ENCODE results near the gene TBC1D21. TPM values are rescaled to one million over a fixed set of nuclear protein-coding genes. Genes with fewer than 3 reads are reported as not detected.

Gene TBC1D21
- total and polyA plus RNA-seq, 5 donors from 2014 or later, result not detected

DNA sequence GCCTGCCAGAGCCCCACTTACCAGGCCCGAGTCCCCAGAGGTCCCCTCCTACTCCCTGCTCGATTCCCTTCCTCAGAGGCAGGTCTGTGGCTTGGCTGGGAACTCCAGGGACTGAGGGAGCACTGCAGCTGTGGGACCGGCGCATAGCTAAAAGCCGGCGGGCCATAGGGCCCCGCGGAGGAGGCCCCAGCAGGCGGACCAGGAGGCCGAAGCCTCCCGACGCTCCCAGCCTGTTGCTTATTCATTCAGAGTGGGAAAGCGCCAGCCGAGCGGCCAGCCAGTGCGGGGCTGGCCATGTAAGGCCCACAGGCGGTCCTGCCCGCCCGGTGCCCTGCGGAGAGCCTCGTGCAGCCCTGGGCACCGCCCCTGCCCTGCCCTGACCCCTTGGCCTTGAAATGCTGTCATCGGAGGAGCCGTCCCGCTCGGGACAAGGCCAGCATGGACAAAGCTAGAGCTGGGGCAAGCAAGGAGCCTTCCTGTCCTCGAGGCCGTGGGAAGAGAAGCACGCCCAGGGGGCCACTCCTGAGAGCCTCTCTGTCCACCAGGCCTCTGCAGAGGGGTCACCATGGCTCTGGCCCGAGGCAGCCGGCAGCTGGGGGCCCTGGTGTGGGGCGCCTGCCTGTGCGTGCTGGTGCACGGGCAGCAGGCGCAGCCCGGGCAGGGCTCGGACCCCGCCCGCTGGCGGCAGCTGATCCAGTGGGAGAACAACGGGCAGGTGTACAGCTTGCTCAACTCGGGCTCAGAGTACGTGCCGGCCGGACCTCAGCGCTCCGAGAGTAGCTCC lies 53.0 kb downstream of the TBC1D21 start, which contains the start of gene LOXL1:
Gene LOXL1, plus strand, starts transcription at position 244 of the 784 bp plus-strand sequence. Its CDS starts 322 bp downstream, at position 566.
- no peaks in the 10 kb centered on the region for H3K9me3 ChIP-seq (ENCODE audit: control insufficient read depth in 2 of 2, low read length in 2 of 2)
- Mint-ChIP-seq H3K9me3 (no peaks in the 10 kb centered on the region), H3K4me3 (peak within 1 kb of the TSS; percentile 74 to 92 (median 85)), H3K27me3 (peaks cover 5% of the 10 kb centered on the region), H3K36me3 (no peaks in the 10 kb centered on the region), H3K4me1 (peaks cover 4 to 63% (median 35%) of the 10 kb centered on the region in 4 donors), H3K27ac (peak within 1 kb of the TSS; percentile 67 to 92 (median 68))
- no peak for DNase-seq
- peaks cover 53% of the 10 kb centered on the region for H3K4me1 ChIP-seq (ENCODE audit: control insufficient read depth, insufficient read depth, low read length, poor library complexity, severe bottlenecking)
- H3K27me3 ChIP-seq (ENCODE audit: control insufficient read depth, insufficient read depth, low read length), result no peaks in the 10 kb centered on the region
- no peaks in the 10 kb centered on the region for H3K36me3 ChIP-seq (ENCODE audit: control insufficient read depth, insufficient read depth, low read length)
- H3K4me3 ChIP-seq (ENCODE audit: low read depth, low read length), result no peak within 1 kb of the TSS
- no peak for ATAC-seq (ENCODE audit: low read depth in 2 of 2)
- H3K27ac ChIP-seq (ENCODE audit: insufficient read depth, low read length, poor library complexity, severe bottlenecking), result peak within 1 kb of the TSS; percentile 68

GRCh38 chr15:73927003-73927475 lies 53.7 kb downstream of the TBC1D21 start:
- DNase-seq (peak in 1 of 3 donors; percentile 14), ATAC-seq (ENCODE audit: low read depth in 2 of 2) (peak in 1 of 2 donors; percentile 4)
- no peaks in the 10 kb centered on the region for H3K27me3 ChIP-seq (ENCODE audit: control insufficient read depth, insufficient read depth, low read length)
- no peaks in the 10 kb centered on the region for H3K9me3 Mint-ChIP-seq
- no peaks in the 10 kb centered on the region for H3K36me3 ChIP-seq (ENCODE audit: control insufficient read depth, insufficient read depth, low read length)
- no peaks in the 10 kb centered on the region for H3K36me3 Mint-ChIP-seq
- H3K4me1 Mint-ChIP-seq, result peaks cover 4 to 60% (median 33%) of the 10 kb centered on the region in 4 donors
- H3K4me3 Mint-ChIP-seq, result peak overlapping the region in 2 of 4 donors; percentile 36 to 60
- peaks cover 51% of the 10 kb centered on the region for H3K4me1 ChIP-seq (ENCODE audit: control insufficient read depth, insufficient read depth, low read length, poor library complexity, severe bottlenecking)
- peaks cover 5% of the 10 kb centered on the region for H3K27me3 Mint-ChIP-seq
- H3K4me3 ChIP-seq (ENCODE audit: low read depth, low read length), result no peak overlapping the region
- H3K9me3 ChIP-seq (ENCODE audit: control insufficient read depth in 2 of 2, low read length in 2 of 2), result no peaks in the 10 kb centered on the region
- no peak overlapping the region for H3K27ac Mint-ChIP-seq
- peak overlapping the region; percentile 68 for H3K27ac ChIP-seq (ENCODE audit: insufficient read depth, low read length, poor library complexity, severe bottlenecking)

DNA sequence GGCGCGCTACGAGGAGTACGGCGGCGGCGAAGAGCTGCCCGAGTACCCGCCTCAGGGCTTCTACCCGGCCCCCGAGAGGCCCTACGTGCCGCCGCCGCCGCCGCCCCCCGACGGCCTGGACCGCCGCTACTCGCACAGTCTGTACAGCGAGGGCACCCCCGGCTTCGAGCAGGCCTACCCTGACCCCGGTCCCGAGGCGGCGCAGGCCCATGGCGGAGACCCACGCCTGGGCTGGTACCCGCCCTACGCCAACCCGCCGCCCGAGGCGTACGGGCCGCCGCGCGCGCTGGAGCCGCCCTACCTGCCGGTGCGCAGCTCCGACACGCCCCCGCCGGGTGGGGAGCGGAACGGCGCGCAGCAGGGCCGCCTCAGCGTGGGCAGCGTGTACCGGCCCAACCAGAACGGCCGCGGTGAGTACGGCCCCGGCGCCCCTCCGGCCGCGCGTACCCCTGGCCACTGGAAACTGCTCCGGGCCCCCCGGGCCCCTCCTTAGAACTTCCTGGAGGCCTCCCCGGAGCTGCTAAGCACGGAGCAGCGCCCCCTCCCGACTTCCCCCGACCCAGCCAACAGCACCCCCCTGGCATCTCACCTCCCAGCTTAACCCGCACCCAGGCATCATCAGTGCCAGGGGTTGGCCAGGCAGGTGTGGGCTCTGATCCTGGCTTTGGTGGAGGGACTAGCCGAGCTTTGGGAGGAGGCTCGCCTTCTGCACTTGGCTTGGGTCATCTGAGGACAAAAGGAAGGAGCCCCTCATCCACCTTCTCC lies 54.3 kb downstream of the TBC1D21 start:
- H3K27ac Mint-ChIP-seq, result peak overlapping the region in 2 of 3 donors; percentile 32 to 42

DNA sequence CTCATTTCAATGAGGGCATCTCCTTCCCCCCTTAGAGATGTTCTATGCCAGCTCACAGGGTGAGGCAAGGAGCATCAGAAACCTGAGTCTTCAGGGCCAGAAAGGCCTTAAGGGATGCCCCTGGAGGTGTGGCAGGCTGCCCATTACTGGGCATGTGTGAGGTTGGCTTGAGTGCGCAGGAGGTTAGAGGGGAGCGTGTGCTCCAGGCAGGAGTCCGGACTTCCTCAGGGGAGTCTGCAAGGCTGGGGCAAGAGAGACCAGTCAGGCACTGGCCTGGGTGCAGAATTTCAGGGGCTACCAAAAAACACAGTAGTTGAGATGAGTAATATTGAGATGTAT lies 54.8 kb downstream of the TBC1D21 start:
- Mint-ChIP-seq H3K4me1 (peaks cover 4 to 56% (median 35%) of the 10 kb centered on the region in 4 donors), H3K27me3 (peaks cover 5% of the 10 kb centered on the region), H3K27ac (peak overlapping the region in 2 of 3 donors; percentile 32 to 42), H3K9me3 (no peaks in the 10 kb centered on the region), H3K36me3 (no peaks in the 10 kb centered on the region), H3K4me3 (peak overlapping the region; percentile 7 to 86 (median 56))
- Histone ChIP-seq H3K4me1 (ENCODE audit: control insufficient read depth, insufficient read depth, low read length, poor library complexity, severe bottlenecking) (peaks cover 55% of the 10 kb centered on the region), H3K27me3 (ENCODE audit: control insufficient read depth, insufficient read depth, low read length) (no peaks in the 10 kb centered on the region), H3K4me3 (ENCODE audit: low read depth, low read length) (peak overlapping the region; percentile 44), H3K27ac (ENCODE audit: insufficient read depth, low read length, poor library complexity, severe bottlenecking) (peak overlapping the region; percentile 68), H3K36me3 (ENCODE audit: control insufficient read depth, insufficient read depth, low read length) (no peaks in the 10 kb centered on the region), H3K9me3 (ENCODE audit: control insufficient read depth in 2 of 2, low read length in 2 of 2) (no peaks in the 10 kb centered on the region)
- ATAC-seq (ENCODE audit: low read depth in 2 of 2), result no peak
- DNase-seq, result no peak

More for the DNA sequence above, 54.3 kb downstream of the TBC1D21 start:
- H3K36me3 Mint-ChIP-seq, result no peaks in the 10 kb centered on the region
- Histone ChIP-seq H3K4me3 (ENCODE audit: low read depth, low read length) (peak overlapping the region; percentile 44), H3K36me3 (ENCODE audit: control insufficient read depth, insufficient read depth, low read length) (no peaks in the 10 kb centered on the region), H3K27me3 (ENCODE audit: control insufficient read depth, insufficient read depth, low read length) (no peaks in the 10 kb centered on the region), H3K4me1 (ENCODE audit: control insufficient read depth, insufficient read depth, low read length, poor library complexity, severe bottlenecking) (peaks cover 53% of the 10 kb centered on the region), H3K27ac (ENCODE audit: insufficient read depth, low read length, poor library complexity, severe bottlenecking) (peak overlapping the region; percentile 68), H3K9me3 (ENCODE audit: control insufficient read depth in 2 of 2, low read length in 2 of 2) (no peaks in the 10 kb centered on the region)
- H3K9me3 Mint-ChIP-seq, result no peaks in the 10 kb centered on the region
- DNase-seq, result peak; percentile 58 to 81 (median 76)
- peak; percentile 85 to 86 for ATAC-seq (ENCODE audit: low read depth in 2 of 2)
- peaks cover 5% of the 10 kb centered on the region for H3K27me3 Mint-ChIP-seq
- peaks cover 4 to 57% (median 34%) of the 10 kb centered on the region in 4 donors for H3K4me1 Mint-ChIP-seq
- H3K4me3 Mint-ChIP-seq, result peak overlapping the region; percentile 41 to 86 (median 60)

DNA sequence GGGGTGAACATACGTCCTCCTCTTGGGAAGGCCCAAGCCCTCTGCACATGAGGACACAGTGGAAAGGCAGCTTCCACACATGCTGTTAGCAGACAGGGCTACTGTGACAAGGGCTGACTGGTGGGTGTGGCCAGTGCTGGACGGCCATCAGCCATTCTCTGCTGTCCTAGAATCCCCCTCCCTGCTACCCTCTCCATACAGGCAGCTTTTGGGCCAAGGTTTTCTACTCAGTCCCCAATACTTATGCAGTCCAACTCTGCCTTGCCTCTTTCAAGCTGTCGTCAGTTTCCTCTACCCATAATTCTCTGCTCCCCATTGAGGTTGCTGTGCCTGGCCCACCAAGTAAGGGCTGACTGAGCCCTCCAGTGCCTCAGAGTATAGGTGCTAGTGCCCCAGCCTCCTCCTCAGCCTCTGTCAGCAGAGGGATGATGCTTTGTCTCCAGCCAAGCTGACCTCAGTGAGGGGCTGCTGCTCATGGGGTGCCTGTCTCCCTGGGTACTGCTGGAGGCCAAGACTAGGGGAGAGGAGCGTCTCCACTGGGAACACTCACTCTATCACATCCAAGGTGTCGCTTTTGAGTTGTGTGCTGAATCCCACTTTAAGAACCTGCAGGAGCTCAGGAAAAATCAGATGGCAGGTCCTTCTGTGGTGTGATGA lies 55.7 kb downstream of the TBC1D21 start:
- ATAC-seq (ENCODE audit: low read depth in 2 of 2) (no peak), DNase-seq (no peak)
- H3K4me1 Mint-ChIP-seq, result peaks cover 4 to 49% (median 29%) of the 10 kb centered on the region in 4 donors

GRCh38 chr15:73930371-73930770 lies 57.0 kb downstream of the TBC1D21 start:
- no peaks in the 10 kb centered on the region for H3K9me3 Mint-ChIP-seq

More for the DNA sequence above, 55.7 kb downstream of the TBC1D21 start:
- Histone ChIP-seq H3K36me3 (ENCODE audit: control insufficient read depth, insufficient read depth, low read length) (no peaks in the 10 kb centered on the region), H3K9me3 (ENCODE audit: control insufficient read depth in 2 of 2, low read length in 2 of 2) (no peaks in the 10 kb centered on the region), H3K4me3 (ENCODE audit: low read depth, low read length) (no peak overlapping the region), H3K27ac (ENCODE audit: insufficient read depth, low read length, poor library complexity, severe bottlenecking) (no peak overlapping the region), H3K27me3 (ENCODE audit: control insufficient read depth, insufficient read depth, low read length) (no peaks in the 10 kb centered on the region), H3K4me1 (ENCODE audit: control insufficient read depth, insufficient read depth, low read length, poor library complexity, severe bottlenecking) (peaks cover 52% of the 10 kb centered on the region)
- Mint-ChIP-seq H3K36me3 (no peaks in the 10 kb centered on the region), H3K27me3 (peaks cover 5% of the 10 kb centered on the region), H3K4me3 (peak overlapping the region; percentile 58 to 91 (median 74)), H3K27ac (peak overlapping the region in 2 of 3 donors; percentile 62 to 65), H3K9me3 (no peaks in the 10 kb centered on the region)

GRCh38 chr15:73930790-73931281 lies 57.5 kb downstream of the TBC1D21 start:
- DNase-seq (no peak), ATAC-seq (ENCODE audit: low read depth in 2 of 2) (no peak)
- Mint-ChIP-seq H3K4me3 (peak overlapping the region in 3 of 4 donors; percentile 26 to 88 (median 52)), H3K27ac (peak overlapping the region; percentile 32 to 79 (median 59)), H3K4me1 (peaks cover 4 to 48% (median 21%) of the 10 kb centered on the region in 4 donors), H3K9me3 (no peaks in the 10 kb centered on the region), H3K36me3 (no peaks in the 10 kb centered on the region), H3K27me3 (peaks cover 2% of the 10 kb centered on the region)
- H3K36me3 ChIP-seq (ENCODE audit: control insufficient read depth, insufficient read depth, low read length), result no peaks in the 10 kb centered on the region
- no peaks in the 10 kb centered on the region for H3K9me3 ChIP-seq (ENCODE audit: control insufficient read depth in 2 of 2, low read length in 2 of 2)
- no peak overlapping the region for H3K4me3 ChIP-seq (ENCODE audit: low read depth, low read length)
- H3K27ac ChIP-seq (ENCODE audit: insufficient read depth, low read length, poor library complexity, severe bottlenecking), result no peak overlapping the region
- H3K27me3 ChIP-seq (ENCODE audit: control insufficient read depth, insufficient read depth, low read length), result no peaks in the 10 kb centered on the region
- H3K4me1 ChIP-seq (ENCODE audit: control insufficient read depth, insufficient read depth, low read length, poor library complexity, severe bottlenecking), result peaks cover 53% of the 10 kb centered on the region

More at GRCh38 chr15:73930371-73930770, 57.0 kb downstream of the TBC1D21 start:
- H3K27ac Mint-ChIP-seq, result peak overlapping the region in 1 of 3 donors; percentile 59
- DNase-seq, result no peak
- Histone ChIP-seq H3K27me3 (ENCODE audit: control insufficient read depth, insufficient read depth, low read length) (no peaks in the 10 kb centered on the region), H3K9me3 (ENCODE audit: control insufficient read depth in 2 of 2, low read length in 2 of 2) (no peaks in the 10 kb centered on the region), H3K36me3 (ENCODE audit: control insufficient read depth, insufficient read depth, low read length) (no peaks in the 10 kb centered on the region), H3K27ac (ENCODE audit: insufficient read depth, low read length, poor library complexity, severe bottlenecking) (no peak overlapping the region), H3K4me1 (ENCODE audit: control insufficient read depth, insufficient read depth, low read length, poor library complexity, severe bottlenecking) (peaks cover 50% of the 10 kb centered on the region), H3K4me3 (ENCODE audit: low read depth, low read length) (no peak overlapping the region)
- H3K4me3 Mint-ChIP-seq, result peak overlapping the region in 1 of 4 donors; percentile 47
- H3K36me3 Mint-ChIP-seq, result no peaks in the 10 kb centered on the region
- peaks cover 5% of the 10 kb centered on the region for H3K27me3 Mint-ChIP-seq
- no peak for ATAC-seq (ENCODE audit: low read depth in 2 of 2)
- peaks cover 4 to 50% (median 23%) of the 10 kb centered on the region in 4 donors for H3K4me1 Mint-ChIP-seq

All from CD4-positive, CD25-positive, alpha-beta regulatory T cell (primary cell).